WERI-Rb-1 (cell line): ENCODE results near the gene TBCC.
A peak's percentile ranks its signal among the peaks of the same experiment; 100 is the strongest.

ENCODE experiments used
- DNase-seq: peaks from one replicate; pipeline ENCODE4 v3.0.0-alpha.2; 2020
- H3K27ac ChIP-seq: fragments of 250-450 bp; sonication (Bioruptor Pico); 2 replicates; pipeline ENCODE4 v1.5.1; 2020; ENCODE audit warnings: mild to moderate bottlenecking, moderate library complexity
- H3K27me3 ChIP-seq: fragments of 250-450 bp; sonication (Bioruptor Pico); 2 replicates; pipeline ENCODE4 v1.5.1; 2021; ENCODE audit warnings: mild to moderate bottlenecking, low read depth, moderate library complexity; ENCODE audit not compliant: insufficient read depth, severe bottlenecking
- H3K36me3 ChIP-seq: fragments of 250-450 bp; sonication (Bioruptor Pico); 2 replicates; pipeline ENCODE4 v1.5.1; 2020; ENCODE audit warnings: mild to moderate bottlenecking, moderate library complexity
- H3K4me3 ChIP-seq: 2 replicates; pipeline ENCODE4 v1.5.1; 2011; ENCODE audit warnings: low read depth, mild to moderate bottlenecking, control low read depth, low read length
- H3K9me3 ChIP-seq: fragments of 250-450 bp; sonication (Bioruptor Pico); 2 replicates; pipeline ENCODE4 v1.5.1; 2021; ENCODE audit warnings: mild to moderate bottlenecking, moderate library complexity; ENCODE audit not compliant: severe bottlenecking
- TF ChIP-seq, protein P1 (sequence below): IDR thresholded peaks from 2 replicates; pipeline ENCODE4 v1.5.1; 2011; ENCODE audit warnings: low read depth, mild to moderate bottlenecking, control low read depth, inconsistent platforms, low read length

The TBCC gene, protein sequence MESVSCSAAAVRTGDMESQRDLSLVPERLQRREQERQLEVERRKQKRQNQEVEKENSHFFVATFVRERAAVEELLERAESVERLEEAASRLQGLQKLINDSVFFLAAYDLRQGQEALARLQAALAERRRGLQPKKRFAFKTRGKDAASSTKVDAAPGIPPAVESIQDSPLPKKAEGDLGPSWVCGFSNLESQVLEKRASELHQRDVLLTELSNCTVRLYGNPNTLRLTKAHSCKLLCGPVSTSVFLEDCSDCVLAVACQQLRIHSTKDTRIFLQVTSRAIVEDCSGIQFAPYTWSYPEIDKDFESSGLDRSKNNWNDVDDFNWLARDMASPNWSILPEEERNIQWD

DNA sequence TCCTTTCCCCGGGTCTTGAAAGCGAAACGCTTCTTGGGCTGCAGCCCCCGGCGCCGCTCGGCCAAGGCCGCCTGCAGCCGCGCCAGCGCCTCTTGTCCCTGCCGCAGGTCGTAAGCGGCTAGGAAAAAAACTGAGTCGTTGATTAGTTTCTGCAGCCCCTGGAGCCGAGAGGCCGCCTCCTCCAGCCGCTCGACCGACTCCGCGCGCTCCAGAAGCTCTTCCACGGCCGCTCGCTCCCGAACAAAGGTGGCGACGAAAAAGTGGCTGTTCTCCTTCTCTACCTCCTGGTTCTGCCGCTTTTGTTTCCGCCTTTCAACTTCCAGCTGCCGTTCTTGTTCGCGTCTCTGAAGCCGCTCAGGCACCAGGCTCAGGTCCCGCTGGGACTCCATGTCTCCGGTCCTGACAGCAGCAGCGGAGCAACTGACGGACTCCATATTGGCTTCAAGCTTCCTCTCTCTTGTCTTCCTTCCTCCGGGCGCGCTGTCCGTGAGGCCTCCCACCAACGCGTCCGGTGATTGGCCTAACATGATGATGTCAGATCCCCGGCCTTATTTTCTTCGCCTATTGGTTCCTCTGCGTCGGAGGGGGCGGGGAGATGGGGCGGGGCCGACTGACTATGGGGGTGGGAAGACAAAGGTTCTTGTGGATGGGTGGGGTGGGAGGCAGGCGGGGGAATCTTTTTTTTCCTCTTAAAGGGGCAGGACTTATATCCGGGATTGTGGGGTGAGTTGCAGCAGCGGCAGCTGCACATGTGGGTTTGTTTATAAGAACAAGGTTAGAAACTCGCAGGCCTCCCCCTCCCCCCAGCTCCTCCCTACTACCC is at the start of gene TBCC:
TSS of gene TBCC (minus strand) at position 464 of the 823 bp plus-strand sequence. CDS start at position 434, 30 bp downstream.
- peak within 1 kb of the TSS; percentile 92 for H3K27ac ChIP-seq
- peak; percentile 99 for DNase-seq
- H3K9me3 ChIP-seq: no peaks in the 10 kb centered on the region
- no peaks in the 10 kb centered on the region for H3K27me3 ChIP-seq
- H3K4me3 ChIP-seq: peak within 1 kb of the TSS; percentile 95
- TF ChIP-seq, protein P1, sequence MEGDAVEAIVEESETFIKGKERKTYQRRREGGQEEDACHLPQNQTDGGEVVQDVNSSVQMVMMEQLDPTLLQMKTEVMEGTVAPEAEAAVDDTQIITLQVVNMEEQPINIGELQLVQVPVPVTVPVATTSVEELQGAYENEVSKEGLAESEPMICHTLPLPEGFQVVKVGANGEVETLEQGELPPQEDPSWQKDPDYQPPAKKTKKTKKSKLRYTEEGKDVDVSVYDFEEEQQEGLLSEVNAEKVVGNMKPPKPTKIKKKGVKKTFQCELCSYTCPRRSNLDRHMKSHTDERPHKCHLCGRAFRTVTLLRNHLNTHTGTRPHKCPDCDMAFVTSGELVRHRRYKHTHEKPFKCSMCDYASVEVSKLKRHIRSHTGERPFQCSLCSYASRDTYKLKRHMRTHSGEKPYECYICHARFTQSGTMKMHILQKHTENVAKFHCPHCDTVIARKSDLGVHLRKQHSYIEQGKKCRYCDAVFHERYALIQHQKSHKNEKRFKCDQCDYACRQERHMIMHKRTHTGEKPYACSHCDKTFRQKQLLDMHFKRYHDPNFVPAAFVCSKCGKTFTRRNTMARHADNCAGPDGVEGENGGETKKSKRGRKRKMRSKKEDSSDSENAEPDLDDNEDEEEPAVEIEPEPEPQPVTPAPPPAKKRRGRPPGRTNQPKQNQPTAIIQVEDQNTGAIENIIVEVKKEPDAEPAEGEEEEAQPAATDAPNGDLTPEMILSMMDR: no peak
- H3K36me3 ChIP-seq: peaks cover 16% of the 10 kb centered on the region

DNA sequence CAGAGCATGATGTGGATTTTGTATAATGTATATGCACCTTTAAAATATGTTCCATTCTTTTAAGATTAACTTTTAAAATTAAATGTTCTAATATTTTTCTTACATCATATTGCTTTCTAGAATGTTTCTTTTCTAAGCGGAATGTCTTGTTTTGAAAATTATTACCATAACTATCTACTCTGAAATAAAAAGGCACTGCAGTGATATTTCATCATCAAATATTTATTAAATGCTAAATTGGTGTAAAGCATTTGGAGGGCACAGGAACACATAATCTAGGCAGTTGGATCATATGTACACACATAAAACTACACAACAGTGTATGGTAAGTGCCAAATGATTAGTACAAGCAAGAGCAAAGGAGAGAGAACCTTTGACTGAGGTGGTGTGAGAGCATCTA is 49.7 kb upstream of the TBCC start:
- Histone ChIP-seq H3K27ac (no peak overlapping the region), H3K27me3 (no peaks in the 10 kb centered on the region), H3K9me3 (no peaks in the 10 kb centered on the region), H3K36me3 (no peaks in the 10 kb centered on the region), H3K4me3 (no peak overlapping the region)
- DNase-seq: no peak
- TF ChIP-seq, protein P1: no peak

DNA sequence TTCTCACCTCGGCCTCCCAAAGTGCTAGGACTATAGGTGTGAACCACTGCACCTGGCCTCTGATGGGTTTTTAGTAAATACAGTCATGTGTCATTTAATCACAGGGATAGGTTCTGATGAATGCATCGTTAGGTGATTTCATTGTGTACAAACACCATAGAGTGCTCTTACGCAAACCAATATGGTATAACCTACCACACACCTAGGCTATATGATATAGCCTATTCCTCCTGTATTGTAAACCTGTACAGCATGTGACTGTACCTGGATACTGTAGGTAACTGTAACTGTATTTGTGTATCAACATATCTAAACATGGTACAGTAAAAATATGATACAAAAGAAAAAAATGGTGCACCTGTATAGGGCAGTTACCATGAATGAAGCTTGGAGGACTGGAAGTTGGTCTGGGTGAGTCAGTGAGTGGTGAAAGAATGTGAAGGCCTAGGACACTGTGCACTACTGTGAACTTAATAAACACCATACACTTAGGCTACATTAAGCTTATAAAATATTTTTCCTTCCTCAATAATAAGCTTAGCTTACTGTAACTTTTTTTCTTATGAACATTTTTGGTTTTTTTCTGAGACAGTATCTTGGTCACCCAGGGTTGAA is 45.9 kb upstream of the TBCC start:
- Histone ChIP-seq H3K27ac (no peak overlapping the region), H3K27me3 (no peaks in the 10 kb centered on the region), H3K9me3 (no peaks in the 10 kb centered on the region), H3K4me3 (no peak overlapping the region), H3K36me3 (no peaks in the 10 kb centered on the region; the same call in 1 of the 2 replicates)
- TF ChIP-seq, protein P1: no peak
- DNase-seq: no peak

DNA sequence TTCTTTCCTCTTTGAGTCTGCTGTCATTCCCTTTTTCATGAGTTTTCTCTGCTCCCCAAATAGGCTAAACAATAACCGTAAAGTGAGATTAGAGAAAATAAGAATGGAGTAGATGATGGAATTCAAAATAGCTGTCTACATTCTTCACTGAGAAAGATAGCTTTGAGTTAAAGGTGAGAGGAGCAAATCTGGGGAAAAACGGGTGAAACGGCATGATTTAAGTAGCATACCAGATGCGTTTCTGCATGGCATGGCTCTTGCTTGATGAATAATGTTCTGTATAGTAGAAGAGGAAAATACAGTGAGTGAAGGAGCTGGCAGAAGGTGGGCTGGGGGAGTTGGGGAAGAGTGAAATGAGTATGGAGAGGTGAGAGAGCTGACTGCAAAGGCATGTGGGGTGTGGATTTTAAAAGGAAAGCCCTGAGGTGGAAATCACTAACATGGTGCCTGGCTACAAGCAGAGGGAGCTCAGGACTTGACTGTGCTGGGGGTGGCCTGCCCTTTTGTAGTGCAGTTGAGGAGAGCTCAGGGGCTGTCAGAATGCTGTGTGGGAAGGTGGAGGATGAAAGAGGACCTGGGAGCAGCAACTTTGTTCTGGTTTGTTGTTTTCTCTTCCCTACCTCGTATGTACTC is 44.8 kb upstream of the TBCC start:
- no peaks in the 10 kb centered on the region; the same call in 1 of the 2 replicates for H3K36me3 ChIP-seq
- no peaks in the 10 kb centered on the region for H3K27me3 ChIP-seq
- H3K9me3 ChIP-seq: no peaks in the 10 kb centered on the region
- TF ChIP-seq, protein P1: no peak
- DNase-seq: peak; percentile 38
- no peak overlapping the region for H3K4me3 ChIP-seq
- no peak overlapping the region for H3K27ac ChIP-seq

DNA sequence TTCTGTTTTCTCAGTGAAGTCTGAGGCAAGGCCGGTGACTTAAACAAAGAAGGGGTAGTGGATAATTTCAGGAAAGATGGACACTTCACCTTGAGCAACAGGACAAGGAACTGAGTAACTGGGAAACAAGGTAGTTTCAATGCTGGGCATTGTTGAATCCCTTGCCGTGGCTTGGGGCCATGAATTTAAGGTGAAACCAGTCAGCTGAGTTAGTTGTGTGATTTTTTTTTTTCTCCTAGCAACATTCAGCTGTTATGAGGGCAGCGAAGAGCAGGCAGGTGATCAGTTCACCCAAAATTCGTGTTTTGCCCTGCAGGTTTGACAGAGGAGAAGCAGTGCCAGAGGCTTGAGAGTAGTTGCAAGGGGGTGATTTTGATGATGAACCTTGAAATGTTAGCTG is 42.8 kb upstream of the TBCC start:
- H3K36me3 ChIP-seq: peaks cover under 1% of the 10 kb centered on the region; the same call in 1 of the 2 replicates
- no peaks in the 10 kb centered on the region for H3K9me3 ChIP-seq
- no peak overlapping the region for H3K4me3 ChIP-seq
- H3K27me3 ChIP-seq: no peaks in the 10 kb centered on the region
- H3K27ac ChIP-seq: no peak overlapping the region
- no peak for DNase-seq
- TF ChIP-seq, protein P1: no peak
